GM21360 (cell line): ENCODE measurements around the gene GRIN1.

ENCODE experiments used
- ATAC-seq: cut with Tn5 transposase; IDR thresholded peaks from one replicate; pipeline ENCODE4 v1.9.1; 2021; ENCODE audit warnings: mild to moderate bottlenecking, moderate library complexity; ENCODE audit not compliant: unreplicated experiment

Gene GRIN1

GRCh38 chr9:137173796-137174664, 35.1 kb downstream of the GRIN1 start:
- no peak for ATAC-seq

GRCh38 chr9:137174722-137175293, 35.9 kb downstream of the GRIN1 start:
- ATAC-seq, result no peak

GRCh38 chr9:137175345-137175961, 36.5 kb downstream of the GRIN1 start:
- no peak for ATAC-seq

- ATAC-seq, result no peak
These were observed 37.6 kb downstream of the GRIN1 start for GRCh38 chr9:137176302-137177182.

- no peak for ATAC-seq
These were observed 39.4 kb downstream of the GRIN1 start for GRCh38 chr9:137178201-137178938.

GRCh38 chr9:137178939-137179630, 40.1 kb downstream of the GRIN1 start:
- no peak for ATAC-seq

- ATAC-seq, result no peak
These were observed 40.8 kb downstream of the GRIN1 start for GRCh38 chr9:137179761-137180160.

GRCh38 chr9:137180491-137180890, 41.5 kb downstream of the GRIN1 start:
- ATAC-seq, result no peak

GRCh38 chr9:137181680-137182079, 42.7 kb downstream of the GRIN1 start:
- no peak for ATAC-seq

GRCh38 chr9:137182836-137183235, 43.9 kb downstream of the GRIN1 start:
- no peak for ATAC-seq

GRCh38 chr9:137183980-137184595, 45.1 kb downstream of the GRIN1 start:
- no peak for ATAC-seq

GRCh38 chr9:137184881-137185660, 46.1 kb downstream of the GRIN1 start:
- no peak for ATAC-seq

- ATAC-seq, result no peak
These were observed 47.0 kb downstream of the GRIN1 start for GRCh38 chr9:137185921-137186320.

- ATAC-seq, result no peak
These were observed 47.4 kb downstream of the GRIN1 start for GRCh38 chr9:137186385-137186784.

- ATAC-seq, result no peak
These were observed 48.4 kb downstream of the GRIN1 start for GRCh38 chr9:137187386-137187785.

GRCh38 chr9:137188086-137188489, 49.1 kb downstream of the GRIN1 start:
- ATAC-seq, result no peak

GRCh38 chr9:137188490-137189296, 49.7 kb downstream of the GRIN1 start, which contains the start of the genes ANAPC2 and SSNA1:
Gene ANAPC2 (minus strand): TSS chr9:137188560. CDS start chr9:137188532, 28 bp downstream.
Gene SSNA1 (plus strand): TSS chr9:137188676. CDS start chr9:137188727, 51 bp downstream.
- ATAC-seq, result peak; percentile 68
